HepG2 (cell line): Measurements from ENCODE around the gene ALDH7A1. TPM values are rescaled to one million over a fixed set of nuclear protein-coding genes. Genes with fewer than 3 reads are reported as not detected.

Experiments used
- FIP1L1 ChIP-seq: fragments of 200-400 bp; formaldehyde crosslinking; IDR thresholded peaks from 2 replicates; pipeline ENCODE4 v1.6.1; 2018; ENCODE audit warnings: low read depth, mild to moderate bottlenecking, low read length, moderate library complexity, borderline replicate concordance; ENCODE audit not compliant: insufficient read depth
- NFIC ChIP-seq: IDR thresholded peaks from 2 replicates; pipeline ENCODE4 v1.6.1; 2012; ENCODE audit warnings: mild to moderate bottlenecking, low read length, inconsistent platforms
- ZNF737 ChIP-seq: sonication (generic); formaldehyde crosslinking; IDR thresholded peaks from 2 replicates; pipeline ENCODE4 v1.5.0; 2020; ENCODE audit warnings: missing genetic modification reagents, mild to moderate bottlenecking, borderline replicate concordance
- polyA plus RNA-seq, 8 experiments: library from polyadenylated mRNA; depleted of rRNA in 3 of 8; stranded (reverse) in 7 of 8; unstranded in 1 of 8; fragments of >200 nt; fragmentation: Illumina TruSeq in 4 of 8; extraction: Trizol in 4 of 8; gene quantifications; 2 replicates each; pipeline versions ENCODE4 v1.2.1 to v1.2.3, GENCODE V29; 2011 to 2016; ENCODE audit warnings: low read depth in 4 of 8, missing spikeins in 1 of 8, mixed read lengths in 1 of 8; ENCODE audit not compliant: insufficient read depth in 1 of 8
- total RNA-seq, 5 experiments: library from RNA; depleted of rRNA; stranded (reverse); fragments of >200 nt; fragmentation: Illumina TruSeq; extraction: Trizol; gene quantifications; 2 replicates each; pipeline ENCODE4 v1.2.3, GENCODE V29; 2016; ENCODE audit warnings: low read depth in 1 of 5
- TF ChIP-seq, protein P1 (sequence below): sonication (generic); formaldehyde crosslinking; IDR thresholded peaks from 2 replicates; pipeline ENCODE4 v1.5.1; 2020; ENCODE audit warnings: mild to moderate bottlenecking, missing genetic modification reagents
- TF ChIP-seq, protein P2 (sequence below), 2 experiments: fragments of 450-650 bp in 1 of 2; sonication (generic) in 1 of 2; formaldehyde crosslinking in 1 of 2; IDR thresholded peaks; 2 replicates each; pipeline versions ENCODE4 v1.6.1 to v1.8.0; 2016 to 2022; ENCODE audit warnings: antibody characterized with exemption in 1 of 2, mild to moderate bottlenecking in 1 of 2, missing genetic modification reagents in 1 of 2

Gene ALDH7A1
- total and polyA plus RNA-seq, 2 of the 13 experiments (the other 11 are each of a cell fraction or from before 2014, with no cell fraction given), result 69.0 to 100 TPM

DNA sequence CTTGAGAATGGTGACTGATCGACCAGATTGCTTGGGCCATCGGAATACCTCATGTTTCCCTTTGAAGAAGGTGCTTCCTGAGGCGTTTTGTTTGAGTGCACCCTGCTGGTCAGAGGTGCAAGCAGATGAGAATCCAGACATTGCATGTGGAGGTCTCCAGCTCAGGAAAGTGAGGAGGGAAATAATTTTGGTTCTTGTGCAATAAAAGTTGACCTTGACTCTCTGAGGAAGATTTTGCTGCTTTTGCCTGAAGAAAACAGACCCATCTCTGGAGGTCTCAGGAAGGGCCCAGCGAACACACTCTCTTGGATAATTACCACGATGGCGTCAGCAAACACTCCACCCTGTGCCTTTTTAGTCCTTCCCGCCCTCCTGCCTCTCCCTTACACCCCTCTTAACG lies 102.1 kb downstream of the ALDH7A1 start (continued):
- TF ChIP-seq, protein P1, sequence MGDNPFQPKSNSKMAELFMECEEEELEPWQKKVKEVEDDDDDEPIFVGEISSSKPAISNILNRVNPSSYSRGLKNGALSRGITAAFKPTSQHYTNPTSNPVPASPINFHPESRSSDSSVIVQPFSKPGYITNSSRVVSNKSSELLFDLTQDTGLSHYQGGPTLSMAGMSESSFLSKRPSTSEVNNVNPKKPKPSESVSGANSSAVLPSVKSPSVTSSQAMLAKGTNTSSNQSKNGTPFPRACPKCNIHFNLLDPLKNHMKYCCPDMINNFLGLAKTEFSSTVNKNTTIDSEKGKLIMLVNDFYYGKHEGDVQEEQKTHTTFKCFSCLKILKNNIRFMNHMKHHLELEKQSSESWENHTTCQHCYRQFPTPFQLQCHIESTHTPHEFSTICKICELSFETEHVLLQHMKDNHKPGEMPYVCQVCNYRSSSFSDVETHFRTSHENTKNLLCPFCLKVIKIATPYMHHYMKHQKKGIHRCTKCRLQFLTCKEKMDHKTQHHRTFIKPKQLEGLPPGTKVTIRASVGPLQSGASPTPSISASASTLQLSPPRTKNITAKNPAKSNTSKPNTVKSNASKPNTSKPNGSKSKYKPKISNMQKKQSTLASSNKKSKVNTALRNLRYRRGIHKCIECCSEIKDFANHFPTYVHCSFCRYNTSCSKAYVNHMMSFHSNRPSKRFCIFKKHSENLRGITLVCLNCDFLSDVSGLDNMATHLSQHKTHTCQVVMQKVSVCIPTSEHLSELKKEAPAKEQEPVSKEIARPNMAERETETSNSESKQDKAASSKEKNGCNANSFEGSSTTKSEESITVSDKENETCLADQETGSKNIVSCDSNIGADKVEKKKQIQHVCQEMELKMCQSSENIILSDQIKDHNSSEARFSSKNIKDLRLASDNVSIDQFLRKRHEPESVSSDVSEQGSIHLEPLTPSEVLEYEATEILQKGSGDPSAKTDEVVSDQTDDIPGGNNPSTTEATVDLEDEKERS, result no peak
- TF ChIP-seq ZNF737 (no peak), FIP1L1 (no peak), NFIC (no peak)
- TF ChIP-seq, protein P2, sequence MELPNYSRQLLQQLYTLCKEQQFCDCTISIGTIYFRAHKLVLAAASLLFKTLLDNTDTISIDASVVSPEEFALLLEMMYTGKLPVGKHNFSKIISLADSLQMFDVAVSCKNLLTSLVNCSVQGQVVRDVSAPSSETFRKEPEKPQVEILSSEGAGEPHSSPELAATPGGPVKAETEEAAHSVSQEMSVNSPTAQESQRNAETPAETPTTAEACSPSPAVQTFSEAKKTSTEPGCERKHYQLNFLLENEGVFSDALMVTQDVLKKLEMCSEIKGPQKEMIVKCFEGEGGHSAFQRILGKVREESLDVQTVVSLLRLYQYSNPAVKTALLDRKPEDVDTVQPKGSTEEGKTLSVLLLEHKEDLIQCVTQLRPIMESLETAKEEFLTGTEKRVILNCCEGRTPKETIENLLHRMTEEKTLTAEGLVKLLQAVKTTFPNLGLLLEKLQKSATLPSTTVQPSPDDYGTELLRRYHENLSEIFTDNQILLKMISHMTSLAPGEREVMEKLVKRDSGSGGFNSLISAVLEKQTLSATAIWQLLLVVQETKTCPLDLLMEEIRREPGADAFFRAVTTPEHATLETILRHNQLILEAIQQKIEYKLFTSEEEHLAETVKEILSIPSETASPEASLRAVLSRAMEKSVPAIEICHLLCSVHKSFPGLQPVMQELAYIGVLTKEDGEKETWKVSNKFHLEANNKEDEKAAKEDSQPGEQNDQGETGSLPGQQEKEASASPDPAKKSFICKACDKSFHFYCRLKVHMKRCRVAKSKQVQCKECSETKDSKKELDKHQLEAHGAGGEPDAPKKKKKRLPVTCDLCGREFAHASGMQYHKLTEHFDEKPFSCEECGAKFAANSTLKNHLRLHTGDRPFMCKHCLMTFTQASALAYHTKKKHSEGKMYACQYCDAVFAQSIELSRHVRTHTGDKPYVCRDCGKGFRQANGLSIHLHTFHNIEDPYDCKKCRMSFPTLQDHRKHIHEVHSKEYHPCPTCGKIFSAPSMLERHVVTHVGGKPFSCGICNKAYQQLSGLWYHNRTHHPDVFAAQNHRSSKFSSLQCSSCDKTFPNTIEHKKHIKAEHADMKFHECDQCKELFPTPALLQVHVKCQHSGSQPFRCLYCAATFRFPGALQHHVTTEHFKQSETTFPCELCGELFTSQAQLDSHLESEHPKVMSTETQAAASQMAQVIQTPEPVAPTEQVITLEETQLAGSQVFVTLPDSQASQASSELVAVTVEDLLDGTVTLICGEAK (IDR thresholded peaks at IDR 0.05), result no peak
- TF ChIP-seq, protein P2 (CRISPR knock-in tag; IDR thresholded peaks at IDR 0.05), result no peak
